Skin epidermis (tissue), 12 donors: ENCODE results near the gene NOTCH2.
A peak's percentile ranks its signal among the peaks of the same experiment; 100 is the strongest.
"Not testable (repeated sequence)": the region's sequence is repeated elsewhere in the genome, so short reads cannot be mapped to it uniquely, and the experiment has no call there.

Source experiments
- H3K27ac ChIP-seq, 21 experiments: fragments of 200-600 bp; sonication (generic) in 11 of 21; one replicate each; pipeline ENCODE4 v1.5.0; 2020; ENCODE audit warnings: mild to moderate bottlenecking in 3 of 21, inconsistent platforms in 2 of 21, moderate library complexity in 2 of 21
- H3K4me3 ChIP-seq, 7 experiments: fragments of 200-600 bp; sonication (generic) in 2 of 7; one replicate each; pipeline ENCODE4 v1.5.0; 2020; ENCODE audit warnings: inconsistent platforms in 2 of 7, mild to moderate bottlenecking in 2 of 7, moderate library complexity in 1 of 7

Gene NOTCH2

GRCh38 chr1:120087959-120088358, 18.5 kb upstream of the NOTCH2 start:
- H3K27ac ChIP-seq, H3K4me3 ChIP-seq: not testable (repeated sequence)

- not testable (repeated sequence) for H3K4me3 ChIP-seq
These were observed 405 bp upstream of the NOTCH2 start for GRCh38 chr1:120069920-120070214.

GRCh38 chr1:120068683-120069066, 787 bp downstream of the NOTCH2 start:
- Histone ChIP-seq H3K27ac (peak overlapping the region; percentile 74 to 96 (median 92)), H3K4me3 (peak overlapping the region; percentile 57 to 86 (median 61))

More at GRCh38 chr1:120069920-120070214, 405 bp upstream of the NOTCH2 start:
- not testable (repeated sequence) for H3K27ac ChIP-seq

- not testable (repeated sequence) for H3K27ac ChIP-seq, H3K4me3 ChIP-seq
These were observed 21.3 kb downstream of the NOTCH2 start for GRCh38 chr1:120048208-120048607.

GRCh38 chr1:120041771-120042170, 27.7 kb downstream of the NOTCH2 start:
- H3K4me3 ChIP-seq, H3K27ac ChIP-seq: not testable (repeated sequence)

GRCh38 chr1:120032253-120032652, 37.2 kb downstream of the NOTCH2 start:
- not testable (repeated sequence) for H3K27ac ChIP-seq, H3K4me3 ChIP-seq

- not testable (repeated sequence) for H3K4me3 ChIP-seq, H3K27ac ChIP-seq
These were observed 45.7 kb downstream of the NOTCH2 start for GRCh38 chr1:120023791-120024190.

- not testable (repeated sequence) for H3K4me3 ChIP-seq, H3K27ac ChIP-seq
These were observed 54.5 kb downstream of the NOTCH2 start for GRCh38 chr1:120014978-120015377.

GRCh38 chr1:120008320-120008719, 61.1 kb downstream of the NOTCH2 start:
- not testable (repeated sequence) for H3K27ac ChIP-seq, H3K4me3 ChIP-seq

GRCh38 chr1:120007850-120008249, 61.6 kb downstream of the NOTCH2 start:
- H3K27ac ChIP-seq, H3K4me3 ChIP-seq: not testable (repeated sequence)

- not testable (repeated sequence) for H3K4me3 ChIP-seq, H3K27ac ChIP-seq
These were observed 68.4 kb downstream of the NOTCH2 start for GRCh38 chr1:120001035-120001434.

GRCh38 chr1:119996731-119997312, 72.6 kb downstream of the NOTCH2 start:
- H3K4me3 ChIP-seq: not testable (repeated sequence)
- H3K27ac ChIP-seq: peak overlapping the region in 5 of 21 experiments; percentile 9 to 67 (median 30)

GRCh38 chr1:119995975-119996374, 73.5 kb downstream of the NOTCH2 start:
- H3K4me3 ChIP-seq: not testable (repeated sequence)
- peak overlapping the region in 2 of 21 experiments; percentile 30 to 67 for H3K27ac ChIP-seq

GRCh38 chr1:119988306-119989062, 81.0 kb downstream of the NOTCH2 start:
- Histone ChIP-seq H3K27ac (peak overlapping the region in 9 of 21 experiments; percentile 4 to 64 (median 33)), H3K4me3 (no peak overlapping the region)

- H3K27ac ChIP-seq: peak overlapping the region in 9 of 21 experiments; percentile 4 to 64 (median 33)
- no peak overlapping the region for H3K4me3 ChIP-seq
These were observed 81.8 kb downstream of the NOTCH2 start for GRCh38 chr1:119987686-119988085.

GRCh38 chr1:119987112-119987511, 82.3 kb downstream of the NOTCH2 start:
- H3K27ac ChIP-seq: peak overlapping the region in 7 of 21 experiments; percentile 4 to 65 (median 43)
- no peak overlapping the region for H3K4me3 ChIP-seq

- no peak overlapping the region for H3K4me3 ChIP-seq
- peak overlapping the region in 1 of 21 experiments; percentile 65 for H3K27ac ChIP-seq
These were observed 83.4 kb downstream of the NOTCH2 start for GRCh38 chr1:119986007-119986497.

- Histone ChIP-seq H3K4me3 (no peak overlapping the region), H3K27ac (no peak overlapping the region)
These were observed 84.7 kb downstream of the NOTCH2 start for GRCh38 chr1:119984771-119985170.

- peak overlapping the region in 1 of 21 experiments; percentile 40 for H3K27ac ChIP-seq
- no peak overlapping the region for H3K4me3 ChIP-seq
These were observed 87.3 kb downstream of the NOTCH2 start for GRCh38 chr1:119981986-119982815.

- Histone ChIP-seq H3K27ac (no peak overlapping the region), H3K4me3 (no peak overlapping the region)
These were observed 88.0 kb downstream of the NOTCH2 start for GRCh38 chr1:119981496-119981895.
